GM23338 (cell line): Measurements from ENCODE around the gene MMP28. TPM values are rescaled to one million over a fixed set of nuclear protein-coding genes. Genes with fewer than 3 reads are reported as not detected.

Source experiments
- ATAC-seq: fragments of 200-7000 bp; cut with Tn5 transposase; 3 replicates; pipeline ENCODE4 v1.9.1; 2020
- DNase-seq: peaks from one replicate; pipeline ENCODE4 v3.0.0-alpha.2; 2015; ENCODE audit warnings: low spot score
- H2AFZ ChIP-seq: fragments of 200-600 bp; sonication (generic); 2 replicates; pipeline ENCODE4 v1.8.0; 2016; ENCODE audit warnings: antibody characterized with exemption, mild to moderate bottlenecking, moderate library complexity
- H3F3A ChIP-seq: fragments of 200-600 bp; sonication (generic); replicated peaks from 2 replicates; pipeline ENCODE4 v1.8.0; 2017; ENCODE audit warnings: antibody characterized with exemption, mixed run types, low read depth
- H3K27ac ChIP-seq: fragments of 200-600 bp; sonication (generic); 2 replicates; pipeline ENCODE4 v1.6.1; 2016; ENCODE audit warnings: low read depth
- H3K27me3 ChIP-seq: fragments of 200-600 bp; sonication (generic); 2 replicates; pipeline ENCODE4 v1.8.0; 2016; ENCODE audit warnings: mild to moderate bottlenecking, mixed run types, moderate library complexity; ENCODE audit not compliant: insufficient read depth
- H3K36me3 ChIP-seq: fragments of 200-600 bp; sonication (generic); 2 replicates; pipeline ENCODE4 v1.8.0; 2016; ENCODE audit warnings: mild to moderate bottlenecking; ENCODE audit not compliant: insufficient read depth
- H3K4me1 ChIP-seq: fragments of 200-600 bp; sonication (generic); 2 replicates; pipeline ENCODE4 v1.8.0; 2016; ENCODE audit warnings: mild to moderate bottlenecking, moderate library complexity; ENCODE audit not compliant: insufficient read depth
- H3K4me2 ChIP-seq: fragments of 200-600 bp; sonication (generic); 2 replicates; pipeline ENCODE4 v1.7.1; 2017; ENCODE audit warnings: mixed run types
- H3K4me3 ChIP-seq: fragments of 200-600 bp; sonication (generic); 2 replicates; pipeline ENCODE4 v1.6.1; 2016; ENCODE audit warnings: mixed run types
- H3K79me2 ChIP-seq: fragments of 200-600 bp; sonication (generic); replicated peaks from 2 replicates; pipeline ENCODE4 v1.8.0; 2017; ENCODE audit warnings: mild to moderate bottlenecking; ENCODE audit not compliant: insufficient read depth
- H3K9me2 ChIP-seq: fragments of 200-600 bp; sonication (generic); 2 replicates; pipeline ENCODE4 v1.8.0; 2017; ENCODE audit not compliant: insufficient read depth
- H4K20me1 ChIP-seq: fragments of 200-600 bp; sonication (generic); replicated peaks from 2 replicates; pipeline ENCODE4 v1.8.0; 2017; ENCODE audit warnings: mild to moderate bottlenecking; ENCODE audit not compliant: insufficient read depth
- H3K27ac Mint-ChIP-seq: 2 replicates; pipeline ENCODE4 v1.8.0; 2020; ENCODE audit warnings: inconsistent platforms, mild to moderate bottlenecking, moderate library complexity, mixed read lengths
- H3K27me3 Mint-ChIP-seq: 3 replicates; pipeline ENCODE4 v1.8.0; 2022; ENCODE audit warnings: low read depth, mild to moderate bottlenecking, moderate library complexity, mixed read lengths, inconsistent platforms; ENCODE audit not compliant: insufficient read depth, poor library complexity
- H3K36me3 Mint-ChIP-seq: 3 replicates; pipeline ENCODE4 v1.8.0; 2021; ENCODE audit warnings: low read depth, mild to moderate bottlenecking, inconsistent platforms, moderate library complexity, mixed read lengths
- H3K4me1 Mint-ChIP-seq: 3 replicates; pipeline ENCODE4 v1.8.0; 2020; ENCODE audit warnings: mild to moderate bottlenecking, inconsistent platforms, mixed read lengths
- H3K4me3 Mint-ChIP-seq: 3 replicates; pipeline ENCODE4 v1.8.0; 2021; ENCODE audit warnings: moderate library complexity, mild to moderate bottlenecking, inconsistent platforms, mixed read lengths
- H3K9me3 Mint-ChIP-seq: 3 replicates; pipeline ENCODE4 v1.8.0; 2020; ENCODE audit warnings: moderate library complexity, mild to moderate bottlenecking, inconsistent platforms, mixed read lengths
- CREB1 ChIP-seq: fragments of 250-450 bp; sonication (Bioruptor Pico); IDR thresholded peaks from 2 replicates; pipeline ENCODE4 v1.5.0; 2020; ENCODE audit warnings: low read depth, mild to moderate bottlenecking, moderate library complexity
- CTCF ChIP-seq, 2 experiments: fragments of 200-600 bp in 1 of 2; sonication (generic) in 1 of 2; conservative IDR thresholded peaks; 2 replicates each; pipeline versions ENCODE4 v1.5.1 to v1.6.1; 2016 to 2017; ENCODE audit warnings: antibody characterized with exemption in 2 of 2, low read depth in 2 of 2, mild to moderate bottlenecking in 2 of 2, moderate library complexity in 1 of 2
- EZH2 ChIP-seq: fragments of 200-600 bp; sonication (generic); IDR thresholded peaks from one replicate; pipeline ENCODE4 v1.8.0; 2017; ENCODE audit warnings: antibody characterized with exemption, mild to moderate bottlenecking, low read depth; ENCODE audit not compliant: unreplicated experiment
- NANOG ChIP-seq: IDR thresholded peaks from 2 replicates; pipeline ENCODE4 v1.6.1; 2016; ENCODE audit warnings: antibody characterized with exemption, borderline replicate concordance
- REST ChIP-seq: IDR thresholded peaks from one replicate; pipeline ENCODE4 v1.6.1; 2018; ENCODE audit warnings: antibody characterized with exemption; ENCODE audit not compliant: unreplicated experiment
- ZNF114 ChIP-seq: fragments of 250-450 bp; sonication (Bioruptor Pico); IDR thresholded peaks from 2 replicates; pipeline ENCODE4 v1.5.0; 2020; ENCODE audit warnings: mild to moderate bottlenecking, moderate library complexity
- ZNF331 ChIP-seq: fragments of 250-450 bp; sonication (Bioruptor Pico); IDR thresholded peaks from 2 replicates; pipeline ENCODE4 v1.5.0; 2020; ENCODE audit warnings: low read depth, mild to moderate bottlenecking, moderate library complexity
- ZNF462 ChIP-seq: fragments of 250-450 bp; sonication (Bioruptor Pico); IDR thresholded peaks from 2 replicates; pipeline ENCODE4 v1.5.0; 2020; ENCODE audit warnings: mild to moderate bottlenecking, moderate library complexity
- polyA plus RNA-seq: library from polyadenylated mRNA; unstranded; fragments of >200 nt; fragmentation: Nextera tagmentation; extraction: Ambion mirVana; gene quantifications from 2 replicates; pipeline ENCODE4 v1.2.1, GENCODE V29; 2016
- total RNA-seq: library from RNA; depleted of rRNA; stranded (reverse); fragments of >200 nt; shearing (Covaris generic); gene quantifications from 2 replicates; pipeline ENCODE4 v1.2.3, GENCODE V29; 2014

The MMP28 gene
- total and polyA plus RNA-seq, 2 experiments from 2014 or later: not detected

GRCh38 chr17:35819455-35819854 is 24.0 kb upstream of the MMP28 start:
- no peaks in the 10 kb centered on the region for H3K9me3 Mint-ChIP-seq
- Histone ChIP-seq H2AFZ (no peak overlapping the region), H3K79me2 (peaks cover 96% of the 10 kb centered on the region), H3K27ac (no peak overlapping the region), H4K20me1 (peaks cover 58% of the 10 kb centered on the region), H3K4me3 (no peak overlapping the region), H3F3A (0 out of 2 replicates have a peak, but pooled peaks cover 4% of the 10 kb centered on the region), H3K9me2 (no peaks in the 10 kb centered on the region), H3K36me3 (peaks cover 73% of the 10 kb centered on the region), H3K4me1 (no peaks in the 10 kb centered on the region), H3K27me3 (no peaks in the 10 kb centered on the region), H3K4me2 (no peak overlapping the region)
- TF ChIP-seq ZNF114 (CRISPR knock-in tag) (no peak), CREB1 (no peak), EZH2 (no peak), NANOG (no peak), ZNF331 (no peak), REST (no peak), CTCF (conservative IDR thresholded peaks at IDR 0.05; ENCODE audit: low read depth in 2 of 2) (no peak), ZNF462 (CRISPR knock-in tag) (no peak)
- no peak overlapping the region for H3K4me3 Mint-ChIP-seq
- H3K36me3 Mint-ChIP-seq: peaks cover 83% of the 10 kb centered on the region
- H3K4me1 Mint-ChIP-seq: no peaks in the 10 kb centered on the region; the same call in 2 of the 3 replicates
- H3K27ac Mint-ChIP-seq: peak overlapping the region; percentile 54
- DNase-seq (no peak), ATAC-seq (no peak)
- no peaks in the 10 kb centered on the region for H3K27me3 Mint-ChIP-seq
